ENCODE results near the gene TASOR2. TPM values are rescaled to one million over a fixed set of nuclear protein-coding genes. Genes with fewer than 3 reads are reported as not detected.

Gene TASOR2
- total and polyA plus RNA-seq, 11 donors: 9.6 to 47.2 (median 32.9) TPM

DNA sequence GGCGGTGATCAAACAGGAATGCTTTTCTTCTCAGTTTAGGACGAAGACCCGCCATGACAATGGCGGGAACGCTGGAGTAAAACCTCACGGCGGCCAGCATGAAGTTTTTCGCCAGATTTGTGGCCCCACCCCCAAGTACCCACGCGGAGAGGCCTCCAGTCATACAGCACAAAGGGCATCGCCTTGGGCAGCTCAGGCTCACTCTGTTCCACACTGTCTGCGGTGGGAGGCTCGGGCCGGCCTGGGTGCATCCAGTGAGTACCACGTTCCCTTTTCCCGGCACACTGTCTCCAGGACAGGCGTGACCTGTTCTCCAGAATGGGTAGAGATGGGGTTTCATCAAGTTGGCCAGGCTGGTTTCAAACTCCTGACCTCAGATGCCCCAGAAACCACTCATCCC lies 45.6 kb upstream of the TASOR2 start:
- H3K4me3 ChIP-seq: no peak overlapping the region
- no peak for DNase-seq
- H3K27me3 ChIP-seq: no peaks in the 10 kb centered on the region
- ATAC-seq: no peak
- intact Hi-C loops (cut with DNase I): loop anchor here in 2 of 10 donors (10.0 kb wide), 1 partner anchor 236 kb away; no protein-coding TSS in a partner anchor
- TF ChIP-seq POLR2A (IDR thresholded peaks at IDR 0.05): no peak
- TF ChIP-seq CTCF (IDR thresholded peaks at IDR 0.05): no peak
- no peak overlapping the region for H3K27ac ChIP-seq
- no peaks in the 10 kb centered on the region for H3K9me3 ChIP-seq
- H3K36me3 ChIP-seq: peaks cover 0 to 49% (median 41%) of the 10 kb centered on the region in 9 donors
- H3K4me1 ChIP-seq: peaks cover 0 to 15% (median 11%) of the 10 kb centered on the region in 12 donors
- WGBS, 4 donors: 92 to 97% (median 95%) methylated on average over 15 to 17 of the region's 17 CpGs

GRCh38 chr10:5640036-5640435 lies 44.6 kb upstream of the TASOR2 start:
- Histone ChIP-seq H3K36me3 (peaks cover 0 to 50% (median 41%) of the 10 kb centered on the region in 9 donors), H3K4me3 (no peak overlapping the region), H3K27me3 (no peaks in the 10 kb centered on the region), H3K27ac (no peak overlapping the region), H3K4me1 (peaks cover 0 to 25% (median 20%) of the 10 kb centered on the region in 12 donors), H3K9me3 (no peaks in the 10 kb centered on the region)
- TF ChIP-seq POLR2A (IDR thresholded peaks at IDR 0.05): no peak
- no peak for TF ChIP-seq CTCF (IDR thresholded peaks at IDR 0.05)
- ATAC-seq: no peak
- whole genome bisulfite sequencing, 4 donors: 86 to 97% (median 92%) methylated on average over 10 to 12 of the region's 12 CpGs
- intact Hi-C loops (cut with DNase I): no loop called here
- no peak for DNase-seq

- Histone ChIP-seq H3K9me3 (no peaks in the 10 kb centered on the region), H3K27ac (no peak overlapping the region), H3K27me3 (no peaks in the 10 kb centered on the region), H3K4me1 (peaks cover 0 to 30% (median 24%) of the 10 kb centered on the region in 12 donors), H3K4me3 (no peak overlapping the region), H3K36me3 (peaks cover 0 to 50% (median 41%) of the 10 kb centered on the region in 9 donors)
- ATAC-seq (no peak), DNase-seq (no peak)
- WGBS, 4 donors: 76 to 88% (median 82%) methylated on average over 12 to 13 of the region's 13 CpGs
- no peak for TF ChIP-seq CTCF (IDR thresholded peaks at IDR 0.05)
- intact Hi-C loops (cut with DNase I): no loop called here
Observed at GRCh38 chr10:5640501-5640900, 44.1 kb upstream of the TASOR2 start.

GRCh38 chr10:5641501-5641900 lies 43.1 kb upstream of the TASOR2 start:
- no peak overlapping the region for H3K4me3 ChIP-seq
- intact Hi-C loops (cut with DNase I): no loop called here
- H3K36me3 ChIP-seq: peaks cover 0 to 50% (median 41%) of the 10 kb centered on the region in 9 donors
- TF ChIP-seq POLR2A (IDR thresholded peaks at IDR 0.05) (no peak), CTCF (IDR thresholded peaks at IDR 0.05) (no peak)
- 92 to 97% (median 94%) methylated on average over 22 to 25 of the region's 25 CpGs for WGBS, 4 donors
- H3K27ac ChIP-seq: no peak overlapping the region
- peaks cover 0 to 40% (median 33%) of the 10 kb centered on the region in 12 donors for H3K4me1 ChIP-seq
- no peaks in the 10 kb centered on the region for H3K27me3 ChIP-seq
- no peak for ATAC-seq
- no peaks in the 10 kb centered on the region for H3K9me3 ChIP-seq
- DNase-seq: no peak
